ENCODE data around the gene NBAS.
"Not testable (repeated sequence)": the region's sequence is repeated elsewhere in the genome, so short reads cannot be mapped to it uniquely, and the experiment has no call there.

Gene NBAS

GRCh38 chr2:15242936-15243461 is 318.1 kb downstream of the NBAS start:
- H3K4me3 Mint-ChIP-seq = no peak overlapping the region

GRCh38 chr2:15241929-15242328 is 319.2 kb downstream of the NBAS start:
- Mint-ChIP-seq H3K9me3 (no peaks in the 10 kb centered on the region), H3K27ac (no peak overlapping the region), H3K36me3 (peaks cover 54% of the 10 kb centered on the region), H3K4me1 (no peaks in the 10 kb centered on the region), H3K27me3 (no peaks in the 10 kb centered on the region), H3K4me3 (no peak overlapping the region)
- ATAC-seq = no peak

More at GRCh38 chr2:15242936-15243461, 318.1 kb downstream of the NBAS start:
- Mint-ChIP-seq H3K9me3 (no peaks in the 10 kb centered on the region), H3K27me3 (no peaks in the 10 kb centered on the region), H3K4me1 (peaks cover 2% of the 10 kb centered on the region), H3K36me3 (peaks cover 56% of the 10 kb centered on the region), H3K27ac (no peak overlapping the region)
- ATAC-seq = no peak

GRCh38 chr2:15241201-15241600 is 319.9 kb downstream of the NBAS start:
- no peaks in the 10 kb centered on the region for H3K9me3 Mint-ChIP-seq
- peaks cover 47% of the 10 kb centered on the region for H3K36me3 Mint-ChIP-seq
- H3K27me3 Mint-ChIP-seq = no peaks in the 10 kb centered on the region
- no peak overlapping the region for H3K4me3 Mint-ChIP-seq
- H3K27ac Mint-ChIP-seq = no peak overlapping the region
- no peak for ATAC-seq
- H3K4me1 Mint-ChIP-seq = no peaks in the 10 kb centered on the region

- Mint-ChIP-seq H3K4me1 (no peaks in the 10 kb centered on the region), H3K36me3 (peaks cover 51% of the 10 kb centered on the region), H3K27ac (no peak overlapping the region), H3K4me3 (no peak overlapping the region), H3K9me3 (no peaks in the 10 kb centered on the region), H3K27me3 (no peaks in the 10 kb centered on the region)
- ATAC-seq = no peak
Measured at GRCh38 chr2:15238028-15238427, 323.1 kb downstream of the NBAS start.

GRCh38 chr2:15230599-15231192 is 330.4 kb downstream of the NBAS start:
- Mint-ChIP-seq H3K27me3 (no peaks in the 10 kb centered on the region), H3K4me3 (no peak overlapping the region), H3K9me3 (peaks cover 2% of the 10 kb centered on the region), H3K4me1 (no peaks in the 10 kb centered on the region), H3K27ac (no peak overlapping the region), H3K36me3 (peaks cover 75% of the 10 kb centered on the region)
- ATAC-seq = no peak

GRCh38 chr2:15226661-15227060 is 334.5 kb downstream of the NBAS start:
- no peak overlapping the region for H3K4me3 Mint-ChIP-seq
- peaks cover 80% of the 10 kb centered on the region for H3K36me3 Mint-ChIP-seq
- H3K4me1 Mint-ChIP-seq = no peaks in the 10 kb centered on the region
- peaks cover 2% of the 10 kb centered on the region for H3K9me3 Mint-ChIP-seq
- H3K27me3 Mint-ChIP-seq = no peaks in the 10 kb centered on the region
- ATAC-seq = no peak
- no peak overlapping the region for H3K27ac Mint-ChIP-seq

GRCh38 chr2:15225131-15225530 is 336.0 kb downstream of the NBAS start:
- peaks cover 73% of the 10 kb centered on the region for H3K36me3 Mint-ChIP-seq
- H3K4me3 Mint-ChIP-seq = no peak overlapping the region
- peaks cover 2% of the 10 kb centered on the region for H3K9me3 Mint-ChIP-seq
- no peak overlapping the region for H3K27ac Mint-ChIP-seq
- no peaks in the 10 kb centered on the region for H3K27me3 Mint-ChIP-seq
- no peaks in the 10 kb centered on the region for H3K4me1 Mint-ChIP-seq
- no peak for ATAC-seq

GRCh38 chr2:15224641-15225040 is 336.5 kb downstream of the NBAS start:
- H3K36me3 Mint-ChIP-seq = peaks cover 68% of the 10 kb centered on the region
- no peaks in the 10 kb centered on the region for H3K27me3 Mint-ChIP-seq
- H3K27ac Mint-ChIP-seq = no peak overlapping the region
- H3K4me1 Mint-ChIP-seq = no peaks in the 10 kb centered on the region
- ATAC-seq = no peak
- peaks cover 2% of the 10 kb centered on the region for H3K9me3 Mint-ChIP-seq
- no peak overlapping the region for H3K4me3 Mint-ChIP-seq

GRCh38 chr2:15223887-15224286 is 337.2 kb downstream of the NBAS start:
- ATAC-seq = no peak
- no peaks in the 10 kb centered on the region for H3K4me1 Mint-ChIP-seq
- no peak overlapping the region for H3K4me3 Mint-ChIP-seq
- peaks cover 63% of the 10 kb centered on the region for H3K36me3 Mint-ChIP-seq
- H3K27me3 Mint-ChIP-seq = no peaks in the 10 kb centered on the region
- peaks cover 2% of the 10 kb centered on the region for H3K9me3 Mint-ChIP-seq
- no peak overlapping the region for H3K27ac Mint-ChIP-seq

- ATAC-seq = no peak
- Mint-ChIP-seq H3K4me3 (no peak overlapping the region), H3K27me3 (no peaks in the 10 kb centered on the region), H3K36me3 (peaks cover 53% of the 10 kb centered on the region), H3K9me3 (no peaks in the 10 kb centered on the region), H3K27ac (no peak overlapping the region), H3K4me1 (no peaks in the 10 kb centered on the region)
Measured at GRCh38 chr2:15222856-15223255, 338.3 kb downstream of the NBAS start.

GRCh38 chr2:15220603-15221002 is 340.5 kb downstream of the NBAS start:
- Mint-ChIP-seq H3K27ac (no peak overlapping the region), H3K27me3 (no peaks in the 10 kb centered on the region), H3K4me1 (no peaks in the 10 kb centered on the region), H3K9me3 (no peaks in the 10 kb centered on the region), H3K36me3 (peaks cover 50% of the 10 kb centered on the region), H3K4me3 (no peak overlapping the region)
- ATAC-seq = no peak

GRCh38 chr2:15218423-15219086 is 342.6 kb downstream of the NBAS start:
- no peaks in the 10 kb centered on the region for H3K4me1 Mint-ChIP-seq
- H3K4me3 Mint-ChIP-seq = no peak overlapping the region
- H3K27ac Mint-ChIP-seq = no peak overlapping the region
- no peaks in the 10 kb centered on the region for H3K27me3 Mint-ChIP-seq
- no peaks in the 10 kb centered on the region for H3K9me3 Mint-ChIP-seq
- peaks cover 44% of the 10 kb centered on the region for H3K36me3 Mint-ChIP-seq
- ATAC-seq = no peak

- Mint-ChIP-seq H3K27me3 (no peaks in the 10 kb centered on the region), H3K27ac (no peak overlapping the region), H3K4me3 (no peak overlapping the region)
Measured at GRCh38 chr2:15212249-15212648, 348.9 kb downstream of the NBAS start.

GRCh38 chr2:15210542-15210941 is 350.6 kb downstream of the NBAS start:
- H3K27ac Mint-ChIP-seq, H3K4me1 Mint-ChIP-seq, ATAC-seq, H3K27me3 Mint-ChIP-seq, H3K4me3 Mint-ChIP-seq: not testable (repeated sequence)
- peaks cover 94% of the 10 kb centered on the region for H3K36me3 Mint-ChIP-seq
- H3K9me3 Mint-ChIP-seq = peaks cover 18% of the 10 kb centered on the region

More at GRCh38 chr2:15212249-15212648, 348.9 kb downstream of the NBAS start:
- peaks cover 18% of the 10 kb centered on the region for H3K9me3 Mint-ChIP-seq
- peaks cover 93% of the 10 kb centered on the region for H3K36me3 Mint-ChIP-seq
- no peaks in the 10 kb centered on the region for H3K4me1 Mint-ChIP-seq
- no peak for ATAC-seq

- Mint-ChIP-seq H3K4me1 (no peaks in the 10 kb centered on the region), H3K4me3 (no peak overlapping the region), H3K27me3 (no peaks in the 10 kb centered on the region), H3K36me3 (peaks cover 78% of the 10 kb centered on the region), H3K27ac (no peak overlapping the region), H3K9me3 (peaks cover 13% of the 10 kb centered on the region)
- no peak for ATAC-seq
Measured at GRCh38 chr2:15206419-15206818, 354.7 kb downstream of the NBAS start.

- Mint-ChIP-seq H3K9me3 (peaks cover 12% of the 10 kb centered on the region), H3K4me1 (no peaks in the 10 kb centered on the region), H3K4me3 (no peak overlapping the region), H3K27ac (no peak overlapping the region), H3K27me3 (no peaks in the 10 kb centered on the region), H3K36me3 (peaks cover 70% of the 10 kb centered on the region)
- no peak for ATAC-seq
Measured at GRCh38 chr2:15205562-15205961, 355.6 kb downstream of the NBAS start.
